ENCODE measurements around the gene TTC4.

DNA sequence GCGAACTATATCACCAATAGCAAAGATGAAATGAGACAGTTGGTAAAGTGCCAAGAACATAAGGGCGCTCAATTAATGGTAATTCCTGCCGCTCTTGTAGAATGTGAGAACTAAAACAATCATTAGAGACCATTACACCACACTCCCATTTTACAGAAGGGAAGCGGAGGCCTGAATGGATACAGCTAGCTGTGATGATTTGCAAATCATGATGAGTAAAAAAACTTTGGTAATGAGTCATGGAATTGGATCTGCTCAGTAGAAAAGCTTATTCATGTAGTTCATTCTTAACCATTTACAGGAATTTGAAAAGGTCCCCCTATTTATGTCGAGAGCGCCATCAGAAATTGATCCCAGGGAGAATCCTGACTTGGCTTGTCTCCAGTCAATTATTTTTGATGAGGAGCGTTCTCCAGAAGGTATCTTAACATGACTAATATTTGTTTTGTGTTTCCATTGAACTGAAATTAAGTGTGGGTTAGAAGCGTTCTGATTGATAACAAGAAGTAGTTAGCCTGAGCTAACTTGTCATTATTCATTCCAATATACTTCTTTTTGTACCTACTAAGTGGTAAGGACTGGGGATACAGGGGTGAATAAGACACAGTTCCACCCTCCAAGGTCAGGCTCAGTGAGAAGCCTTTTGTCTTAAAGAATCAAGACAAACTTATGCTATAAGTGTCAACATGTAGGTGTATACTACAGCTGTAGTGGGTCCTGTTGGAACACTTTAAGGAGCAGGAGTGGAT, 812 bp downstream of the TTC4 start:
- TF ChIP-seq, protein P1, sequence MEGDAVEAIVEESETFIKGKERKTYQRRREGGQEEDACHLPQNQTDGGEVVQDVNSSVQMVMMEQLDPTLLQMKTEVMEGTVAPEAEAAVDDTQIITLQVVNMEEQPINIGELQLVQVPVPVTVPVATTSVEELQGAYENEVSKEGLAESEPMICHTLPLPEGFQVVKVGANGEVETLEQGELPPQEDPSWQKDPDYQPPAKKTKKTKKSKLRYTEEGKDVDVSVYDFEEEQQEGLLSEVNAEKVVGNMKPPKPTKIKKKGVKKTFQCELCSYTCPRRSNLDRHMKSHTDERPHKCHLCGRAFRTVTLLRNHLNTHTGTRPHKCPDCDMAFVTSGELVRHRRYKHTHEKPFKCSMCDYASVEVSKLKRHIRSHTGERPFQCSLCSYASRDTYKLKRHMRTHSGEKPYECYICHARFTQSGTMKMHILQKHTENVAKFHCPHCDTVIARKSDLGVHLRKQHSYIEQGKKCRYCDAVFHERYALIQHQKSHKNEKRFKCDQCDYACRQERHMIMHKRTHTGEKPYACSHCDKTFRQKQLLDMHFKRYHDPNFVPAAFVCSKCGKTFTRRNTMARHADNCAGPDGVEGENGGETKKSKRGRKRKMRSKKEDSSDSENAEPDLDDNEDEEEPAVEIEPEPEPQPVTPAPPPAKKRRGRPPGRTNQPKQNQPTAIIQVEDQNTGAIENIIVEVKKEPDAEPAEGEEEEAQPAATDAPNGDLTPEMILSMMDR (conservative IDR thresholded peaks at IDR 0.05; ENCODE audit: low read depth, low read length) = no peak
- TF ChIP-seq EZH2 (IDR thresholded peaks at IDR 0.05; ENCODE audit: low read length, unreplicated experiment) = no peak
- no peak for TF ChIP-seq EZH2phosphoT487 (IDR thresholded peaks at IDR 0.05; ENCODE audit: borderline replicate concordance, low read length)
